Hepatocyte (in vitro differentiated cells): ENCODE results near the gene CNIH3. TPM values are rescaled to one million over a fixed set of nuclear protein-coding genes. Genes with fewer than 3 reads are reported as not detected.

Experiments
- DNase-seq: peaks from one replicate; pipeline ENCODE4 v3.0.0-alpha.2; 2016; ENCODE audit warnings: low spot score
- H2AFZ ChIP-seq: fragments of 200-600 bp; sonication (generic); 2 replicates; pipeline ENCODE4 v1.6.0; 2016; ENCODE audit warnings: antibody characterized with exemption, mild to moderate bottlenecking
- H3K27ac ChIP-seq: fragments of 200-600 bp; sonication (generic); 2 replicates; pipeline ENCODE4 v1.5.1; 2016; ENCODE audit warnings: mild to moderate bottlenecking
- H3K27me3 ChIP-seq: fragments of 200-600 bp; sonication (generic); 2 replicates; pipeline ENCODE4 v1.6.1; 2016
- H3K36me3 ChIP-seq: fragments of 200-600 bp; sonication (generic); replicated peaks from 2 replicates; pipeline ENCODE4 v1.5.1; 2016; ENCODE audit warnings: low read depth; ENCODE audit not compliant: insufficient read depth
- H3K4me1 ChIP-seq: fragments of 200-600 bp; sonication (generic); 2 replicates; pipeline ENCODE4 v1.5.1; 2016; ENCODE audit warnings: mild to moderate bottlenecking, moderate library complexity; ENCODE audit not compliant: insufficient read depth
- H3K4me2 ChIP-seq: fragments of 200-600 bp; sonication (generic); 2 replicates; pipeline ENCODE4 v1.6.0; 2016
- H3K4me3 ChIP-seq: fragments of 200-600 bp; sonication (generic); 2 replicates; pipeline ENCODE4 v1.5.1; 2016; ENCODE audit warnings: mild to moderate bottlenecking
- H3K79me2 ChIP-seq: fragments of 200-600 bp; sonication (generic); 2 replicates; pipeline ENCODE4 v1.6.0; 2017; ENCODE audit warnings: mild to moderate bottlenecking
- H3K9me2 ChIP-seq: fragments of 200-600 bp; sonication (generic); replicated peaks from 2 replicates; pipeline ENCODE4 v1.6.0; 2017; ENCODE audit warnings: mild to moderate bottlenecking; ENCODE audit not compliant: insufficient read depth
- H3K9me3 ChIP-seq: fragments of 200-600 bp; sonication (generic); 2 replicates; pipeline ENCODE4 v1.5.1; 2016; ENCODE audit warnings: low read depth, mild to moderate bottlenecking
- H4K20me1 ChIP-seq: fragments of 200-600 bp; sonication (generic); 2 replicates; pipeline ENCODE4 v1.6.0; 2016; ENCODE audit warnings: mild to moderate bottlenecking; ENCODE audit not compliant: insufficient read depth, poor library complexity, severe bottlenecking
- EZH2 ChIP-seq: fragments of 200-600 bp; sonication (generic); IDR thresholded peaks from 2 replicates; pipeline ENCODE4 v1.6.1; 2016; ENCODE audit warnings: antibody characterized with exemption, mild to moderate bottlenecking, borderline replicate concordance
- EZH2phosphoT487 ChIP-seq: fragments of 200-600 bp; sonication (generic); IDR thresholded peaks from one replicate; pipeline ENCODE4 v1.6.1; 2018; ENCODE audit warnings: antibody characterized with exemption, mild to moderate bottlenecking, low read depth, moderate library complexity; ENCODE audit not compliant: unreplicated experiment, severe bottlenecking
- WGBS: methylation state at CpG from one replicate; pipeline ENCODE4 v1.1.6; 2016; ENCODE audit warnings: low lambda C conversion rate; ENCODE audit errors: missing lambda C conversion rate; 5-methylcytosine and 5-hydroxymethylcytosine counted together
- polyA plus RNA-seq: library from polyadenylated mRNA; unstranded; fragments of >200 nt; fragmentation: Nextera tagmentation; extraction: Ambion mirVana; gene quantifications from 2 replicates; pipeline ENCODE4 v1.2.1, GENCODE V29; 2016
- total RNA-seq: library from RNA; depleted of rRNA; stranded (reverse); fragments of >200 nt; gene quantifications from 2 replicates; pipeline ENCODE4 v1.2.3, GENCODE V29; 2014
- TF ChIP-seq, protein P1 (sequence below): fragments of 200-600 bp; sonication (generic); IDR thresholded peaks from 2 replicates; pipeline ENCODE4 v1.5.1; 2016; ENCODE audit warnings: antibody characterized with exemption, mild to moderate bottlenecking; ENCODE audit not compliant: poor library complexity

Gene CNIH3
- total and polyA plus RNA-seq, 2 experiments from 2014 or later = 2.8 to 3.5 TPM

DNA sequence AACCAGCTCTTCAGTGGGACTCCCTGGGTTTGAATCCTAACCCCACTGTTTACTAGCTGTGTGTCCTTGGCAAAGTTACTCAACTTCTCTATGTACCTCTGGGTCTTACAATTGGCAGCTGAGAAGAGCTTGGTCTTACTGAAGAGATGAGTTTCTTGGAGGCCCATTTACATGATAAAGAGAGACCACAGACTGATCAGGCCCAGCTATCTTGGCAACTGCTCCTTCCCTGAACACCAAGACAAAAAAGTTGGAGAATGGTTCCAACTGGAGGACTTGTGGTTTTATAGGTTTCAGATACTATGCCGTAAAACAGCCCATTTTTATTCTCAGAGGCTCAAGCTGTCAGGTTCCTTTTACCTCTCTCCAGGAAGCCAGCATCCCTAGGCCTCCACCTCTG, 24.8 kb upstream of the CNIH3 start:
- 83% methylated on average over 1 of the region's 1 CpG for WGBS
- H2AFZ ChIP-seq = no peak overlapping the region
- H3K9me3 ChIP-seq = no peaks in the 10 kb centered on the region
- no peak overlapping the region for H3K27ac ChIP-seq
- DNase-seq = no peak
- no peak overlapping the region for H3K4me3 ChIP-seq
- no peaks in the 10 kb centered on the region for H3K4me1 ChIP-seq
- no peak overlapping the region for H3K4me2 ChIP-seq
- H4K20me1 ChIP-seq = no peaks in the 10 kb centered on the region
- no peaks in the 10 kb centered on the region for H3K27me3 ChIP-seq
- H3K36me3 ChIP-seq = no peaks in the 10 kb centered on the region
- no peaks in the 10 kb centered on the region for H3K9me2 ChIP-seq
- TF ChIP-seq, protein P1, sequence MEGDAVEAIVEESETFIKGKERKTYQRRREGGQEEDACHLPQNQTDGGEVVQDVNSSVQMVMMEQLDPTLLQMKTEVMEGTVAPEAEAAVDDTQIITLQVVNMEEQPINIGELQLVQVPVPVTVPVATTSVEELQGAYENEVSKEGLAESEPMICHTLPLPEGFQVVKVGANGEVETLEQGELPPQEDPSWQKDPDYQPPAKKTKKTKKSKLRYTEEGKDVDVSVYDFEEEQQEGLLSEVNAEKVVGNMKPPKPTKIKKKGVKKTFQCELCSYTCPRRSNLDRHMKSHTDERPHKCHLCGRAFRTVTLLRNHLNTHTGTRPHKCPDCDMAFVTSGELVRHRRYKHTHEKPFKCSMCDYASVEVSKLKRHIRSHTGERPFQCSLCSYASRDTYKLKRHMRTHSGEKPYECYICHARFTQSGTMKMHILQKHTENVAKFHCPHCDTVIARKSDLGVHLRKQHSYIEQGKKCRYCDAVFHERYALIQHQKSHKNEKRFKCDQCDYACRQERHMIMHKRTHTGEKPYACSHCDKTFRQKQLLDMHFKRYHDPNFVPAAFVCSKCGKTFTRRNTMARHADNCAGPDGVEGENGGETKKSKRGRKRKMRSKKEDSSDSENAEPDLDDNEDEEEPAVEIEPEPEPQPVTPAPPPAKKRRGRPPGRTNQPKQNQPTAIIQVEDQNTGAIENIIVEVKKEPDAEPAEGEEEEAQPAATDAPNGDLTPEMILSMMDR = no peak
- TF ChIP-seq EZH2phosphoT487 (no peak), EZH2 (no peak)
- H3K79me2 ChIP-seq = no peaks in the 10 kb centered on the region

GRCh38 chr1:224592636-224593582, 23.2 kb upstream of the CNIH3 start:
- DNase-seq = peak; percentile 26
- H3K27ac ChIP-seq = no peak overlapping the region
- no peaks in the 10 kb centered on the region for H3K9me3 ChIP-seq
- no peaks in the 10 kb centered on the region for H3K27me3 ChIP-seq
- H2AFZ ChIP-seq = no peak overlapping the region
- no peaks in the 10 kb centered on the region for H3K9me2 ChIP-seq
- H3K36me3 ChIP-seq = no peaks in the 10 kb centered on the region
- H4K20me1 ChIP-seq = no peaks in the 10 kb centered on the region
- no peak overlapping the region for H3K4me3 ChIP-seq
- no peaks in the 10 kb centered on the region for H3K4me1 ChIP-seq
- WGBS = 79% methylated on average over 6 of the region's 6 CpGs
- no peak overlapping the region for H3K4me2 ChIP-seq
- TF ChIP-seq EZH2phosphoT487 (no peak), EZH2 (no peak)
- TF ChIP-seq, protein P1 = no peak
- no peaks in the 10 kb centered on the region for H3K79me2 ChIP-seq

DNA sequence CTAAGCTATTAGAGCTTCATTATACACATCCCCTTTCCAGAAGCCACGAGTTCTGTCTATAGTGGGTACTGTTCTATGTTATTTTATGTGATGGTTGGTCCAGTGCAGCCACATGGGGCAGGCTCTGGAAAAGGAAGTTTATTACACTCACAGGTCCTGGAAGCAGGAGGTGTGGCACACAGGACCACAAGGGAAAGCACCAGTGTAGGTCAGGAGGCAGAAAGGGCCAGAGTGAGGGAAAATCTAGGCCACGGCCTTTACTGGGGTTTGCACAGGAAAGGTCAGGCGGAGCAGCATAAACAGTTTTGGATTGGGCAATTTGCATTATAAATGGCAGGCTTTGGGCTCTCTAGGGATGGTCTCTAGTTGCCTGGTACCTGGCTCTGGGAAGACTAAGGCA, 21.8 kb upstream of the CNIH3 start:
- no peak overlapping the region for H3K27ac ChIP-seq
- H3K4me3 ChIP-seq = no peak overlapping the region
- H4K20me1 ChIP-seq = no peaks in the 10 kb centered on the region
- no peaks in the 10 kb centered on the region for H3K9me2 ChIP-seq
- no peaks in the 10 kb centered on the region for H3K4me1 ChIP-seq
- H3K9me3 ChIP-seq = no peaks in the 10 kb centered on the region
- H2AFZ ChIP-seq = no peak overlapping the region
- H3K27me3 ChIP-seq = no peaks in the 10 kb centered on the region
- no peak for DNase-seq
- no peaks in the 10 kb centered on the region for H3K79me2 ChIP-seq
- no peak overlapping the region for H3K4me2 ChIP-seq
- 81% methylated on average over 3 of the region's 3 CpGs for WGBS
- H3K36me3 ChIP-seq = no peaks in the 10 kb centered on the region
- TF ChIP-seq, protein P1 = no peak
- no peak for TF ChIP-seq EZH2phosphoT487
- TF ChIP-seq EZH2 = no peak
